ENCODE data around the gene ZBTB34.

The ZBTB34 gene

DNA sequence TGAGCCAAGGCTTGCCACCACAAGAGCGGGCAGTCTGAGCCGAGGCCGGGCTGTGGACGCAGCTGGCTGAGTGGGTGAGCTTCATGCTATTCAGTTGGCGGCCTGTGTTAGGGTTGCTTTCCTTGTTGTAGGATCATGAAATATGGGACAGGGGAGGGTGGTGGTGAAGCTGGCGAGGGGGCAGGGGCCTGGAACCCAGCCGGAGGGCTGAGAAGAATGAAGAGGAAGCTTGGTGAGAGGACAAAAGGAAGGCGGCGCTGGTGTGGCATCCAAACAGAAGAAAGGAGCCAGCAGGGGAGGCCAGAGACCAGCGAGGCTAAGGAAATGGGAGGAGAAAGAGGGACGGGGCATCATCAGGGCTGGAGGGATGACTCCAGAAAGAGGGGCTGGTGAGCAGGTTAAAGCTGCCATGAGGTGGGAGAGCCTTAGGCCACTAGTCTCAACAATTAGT lies 72.5 kb downstream of the ZBTB34 start:
- no peak for DNase-seq

GRCh38 chr9:126933334-126933980 lies 73.0 kb downstream of the ZBTB34 start:
- DNase-seq, result no peak

DNA sequence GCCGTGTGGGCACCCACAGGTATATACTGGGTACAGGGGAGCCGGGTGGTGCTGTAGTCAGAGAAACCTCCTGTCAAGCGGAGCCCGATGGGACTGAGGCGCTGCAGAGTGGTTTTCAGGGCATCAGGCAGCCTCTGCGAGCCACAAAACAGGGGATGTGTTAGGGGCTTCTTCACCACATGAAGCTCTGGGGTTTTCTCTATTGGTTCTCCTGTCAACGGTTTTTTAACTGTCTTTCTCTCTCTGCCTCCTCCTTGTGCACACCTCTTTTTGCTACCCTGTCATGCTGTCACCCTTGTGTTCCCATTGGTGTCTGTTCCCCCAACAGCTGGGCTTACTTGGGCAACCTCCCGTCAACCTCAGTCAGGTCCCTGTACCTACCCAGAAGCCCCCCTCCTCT lies 74.0 kb downstream of the ZBTB34 start:
- DNase-seq, result no peak

Measured in NCI-H1930 (cell line).